GM19193 (cell line): ENCODE measurements around the gene NOS3.

Experiments used
- POLR2A ChIP-seq: IDR thresholded peaks from 4 replicates; pipeline ENCODE4 v1.6.1; 2011; ENCODE audit not compliant: insufficient read depth, insufficient read length; ENCODE audit errors: extremely low read depth

Gene NOS3

GRCh38 chr7:150979713-150980390 lies 11.0 kb upstream of the NOS3 start:
- no peak for TF ChIP-seq POLR2A

GRCh38 chr7:150980663-150981062 lies 10.2 kb upstream of the NOS3 start:
- no peak for TF ChIP-seq POLR2A

- TF ChIP-seq POLR2A: no peak
Observed at GRCh38 chr7:150981644-150982043, 9.2 kb upstream of the NOS3 start.

GRCh38 chr7:150982351-150982750 lies 8.5 kb upstream of the NOS3 start:
- TF ChIP-seq POLR2A: no peak

- TF ChIP-seq POLR2A: no peak
Observed at GRCh38 chr7:150983893-150984368, 6.9 kb upstream of the NOS3 start.

- no peak for TF ChIP-seq POLR2A
Observed at GRCh38 chr7:150986099-150986512, 4.7 kb upstream of the NOS3 start.

- no peak for TF ChIP-seq POLR2A
Observed at GRCh38 chr7:150986556-150986955, 4.3 kb upstream of the NOS3 start.

- no peak for TF ChIP-seq POLR2A
Observed at GRCh38 chr7:150988230-150989226, 2.3 kb upstream of the NOS3 start.

GRCh38 chr7:150989456-150989855 lies 1.4 kb upstream of the NOS3 start:
- TF ChIP-seq POLR2A: no peak

GRCh38 chr7:150992051-150992640 lies 1.3 kb downstream of the NOS3 start:
- TF ChIP-seq POLR2A: no peak

GRCh38 chr7:150992833-150993302 lies 2.1 kb downstream of the NOS3 start:
- TF ChIP-seq POLR2A: no peak

- no peak for TF ChIP-seq POLR2A
Observed at GRCh38 chr7:150993511-150993910, 2.7 kb downstream of the NOS3 start.

- no peak for TF ChIP-seq POLR2A
Observed at GRCh38 chr7:150994141-150994837, 3.5 kb downstream of the NOS3 start.

- TF ChIP-seq POLR2A: no peak
Observed at GRCh38 chr7:150994838-150995510, 4.2 kb downstream of the NOS3 start.

- TF ChIP-seq POLR2A: no peak
Observed at GRCh38 chr7:150996376-150997074, 5.7 kb downstream of the NOS3 start.
